HEK293T (cell line): ENCODE results near the gene RASD2.

Source experiments
- CTCF ChIA-PET: fragments of 350-600 bp; formaldehyde crosslinking; extraction: SDS; loops from one replicate; lab custom pipeline; 2021; ENCODE audit warnings: antibody characterized with exemption, inconsistent platforms; lab: Yijun Ruan, JAX
- POLR2A ChIA-PET: fragments of 350-600 bp; formaldehyde crosslinking; extraction: SDS; loops from one replicate; lab custom pipeline; 2020; ENCODE audit warnings: antibody characterized with exemption, inconsistent platforms; lab: Yijun Ruan, JAX
- DNase-seq: peaks from one replicate; pipeline ENCODE4 v3.0.0; 2012; ENCODE audit warnings: mixed read lengths; ENCODE audit errors: extremely low spot score
- ARNT ChIP-seq: fragments of 450-650 bp; IDR thresholded peaks from 2 replicates; pipeline ENCODE4 v1.6.1; 2017; ENCODE audit warnings: mild to moderate bottlenecking
- BHLHE40 ChIP-seq: fragments of 450-650 bp; IDR thresholded peaks from 2 replicates; pipeline ENCODE4 v1.6.1; 2016; ENCODE audit warnings: mild to moderate bottlenecking, moderate library complexity, borderline replicate concordance
- CTBP1 ChIP-seq: fragments of 450-650 bp; IDR thresholded peaks from 2 replicates; pipeline ENCODE4 v1.6.1; 2016; ENCODE audit warnings: borderline replicate concordance
- ELF4 ChIP-seq: fragments of 450-650 bp; IDR thresholded peaks from 2 replicates; pipeline ENCODE4 v1.6.1; 2017; ENCODE audit warnings: antibody characterized with exemption
- FOXA1 ChIP-seq: fragments of 450-650 bp; IDR thresholded peaks from 2 replicates; pipeline ENCODE4 v1.6.1; 2016; ENCODE audit warnings: mild to moderate bottlenecking
- FOXK2 ChIP-seq: fragments of 450-650 bp; IDR thresholded peaks from 2 replicates; pipeline ENCODE4 v1.6.1; 2016; ENCODE audit warnings: mild to moderate bottlenecking
- FOXM1 ChIP-seq: fragments of 450-650 bp; IDR thresholded peaks from 2 replicates; pipeline ENCODE4 v1.6.1; 2017; ENCODE audit warnings: mild to moderate bottlenecking, borderline replicate concordance
- HDGF ChIP-seq: fragments of 450-650 bp; IDR thresholded peaks from 2 replicates; pipeline ENCODE4 v1.6.1; 2017; ENCODE audit warnings: antibody characterized with exemption, borderline replicate concordance
- L3MBTL2 ChIP-seq: fragments of 450-650 bp; conservative IDR thresholded peaks from 2 replicates; pipeline ENCODE4 v1.6.1; 2016; ENCODE audit warnings: mild to moderate bottlenecking
- LEF1 ChIP-seq: fragments of 450-650 bp; IDR thresholded peaks from 2 replicates; pipeline ENCODE4 v1.6.1; 2017; ENCODE audit warnings: mild to moderate bottlenecking, borderline replicate concordance
- NFRKB ChIP-seq: fragments of 450-650 bp; IDR thresholded peaks from 2 replicates; pipeline ENCODE4 v1.6.1; 2016; ENCODE audit warnings: mild to moderate bottlenecking, moderate library complexity
- SP1 ChIP-seq: fragments of 450-650 bp; IDR thresholded peaks from 2 replicates; pipeline ENCODE4 v1.6.1; 2017
- SUZ12 ChIP-seq: fragments of 450-650 bp; IDR thresholded peaks from 2 replicates; pipeline ENCODE4 v1.6.1; 2016; ENCODE audit warnings: mild to moderate bottlenecking
- TARDBP ChIP-seq: fragments of 450-650 bp; IDR thresholded peaks from 2 replicates; pipeline ENCODE4 v1.6.1; 2016
- ZNF384 ChIP-seq: fragments of 450-650 bp; IDR thresholded peaks from 2 replicates; pipeline ENCODE4 v1.6.1; 2016
- TF ChIP-seq, protein P1 (sequence below): fragments of 450-650 bp; IDR thresholded peaks from 2 replicates; pipeline ENCODE4 v1.6.1; 2016

Gene RASD2

GRCh38 chr22:35587447-35587870 is 46.8 kb downstream of the RASD2 start:
- no peak for DNase-seq
- ChIA-PET POLR2A (no interaction called here), CTCF (no interaction called here)
- TF ChIP-seq FOXA1 (no peak), FOXK2 (no peak), HDGF (no peak), ELF4 (no peak), FOXM1 (no peak), L3MBTL2 (no peak), BHLHE40 (no peak), TARDBP (no peak), CTBP1 (no peak), LEF1 (no peak), NFRKB (no peak)

DNA sequence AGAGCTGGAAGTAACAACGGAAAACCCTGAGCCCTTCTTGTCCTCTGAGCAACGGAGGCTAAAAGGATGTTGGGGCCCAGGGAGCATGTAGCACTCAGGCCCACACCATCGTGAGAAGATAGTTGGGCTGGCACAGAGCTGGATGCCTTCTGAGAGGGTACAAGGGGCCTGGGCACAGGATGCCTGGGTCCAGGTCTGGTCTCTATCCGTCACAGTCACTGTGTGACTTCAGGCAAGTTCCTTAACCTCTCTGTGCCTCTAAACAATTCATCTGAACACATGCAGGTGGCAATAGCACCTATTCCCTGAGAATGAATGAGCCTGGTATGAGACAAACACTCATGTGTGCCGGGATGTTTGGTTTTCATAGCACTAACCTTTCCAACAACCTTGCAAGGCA is 47.3 kb downstream of the RASD2 start:
- DNase-seq: no peak
- POLR2A ChIA-PET: no interaction called here
- TF ChIP-seq ZNF384: no peak
- CTCF ChIA-PET: no interaction called here

GRCh38 chr22:35589071-35589755 is 48.6 kb downstream of the RASD2 start:
- CTCF ChIA-PET: no interaction called here
- POLR2A ChIA-PET: no interaction called here
- no peak for DNase-seq
- TF ChIP-seq NFRKB (no peak), TARDBP (no peak), CTBP1 (no peak), BHLHE40 (no peak), LEF1 (no peak), SP1 (no peak), FOXK2 (no peak), ARNT (no peak), FOXA1 (no peak), ELF4 (no peak), FOXM1 (no peak)
- TF ChIP-seq, protein P1, sequence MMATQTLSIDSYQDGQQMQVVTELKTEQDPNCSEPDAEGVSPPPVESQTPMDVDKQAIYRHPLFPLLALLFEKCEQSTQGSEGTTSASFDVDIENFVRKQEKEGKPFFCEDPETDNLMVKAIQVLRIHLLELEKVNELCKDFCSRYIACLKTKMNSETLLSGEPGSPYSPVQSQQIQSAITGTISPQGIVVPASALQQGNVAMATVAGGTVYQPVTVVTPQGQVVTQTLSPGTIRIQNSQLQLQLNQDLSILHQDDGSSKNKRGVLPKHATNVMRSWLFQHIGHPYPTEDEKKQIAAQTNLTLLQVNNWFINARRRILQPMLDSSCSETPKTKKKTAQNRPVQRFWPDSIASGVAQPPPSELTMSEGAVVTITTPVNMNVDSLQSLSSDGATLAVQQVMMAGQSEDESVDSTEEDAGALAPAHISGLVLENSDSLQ: no peak

DNA sequence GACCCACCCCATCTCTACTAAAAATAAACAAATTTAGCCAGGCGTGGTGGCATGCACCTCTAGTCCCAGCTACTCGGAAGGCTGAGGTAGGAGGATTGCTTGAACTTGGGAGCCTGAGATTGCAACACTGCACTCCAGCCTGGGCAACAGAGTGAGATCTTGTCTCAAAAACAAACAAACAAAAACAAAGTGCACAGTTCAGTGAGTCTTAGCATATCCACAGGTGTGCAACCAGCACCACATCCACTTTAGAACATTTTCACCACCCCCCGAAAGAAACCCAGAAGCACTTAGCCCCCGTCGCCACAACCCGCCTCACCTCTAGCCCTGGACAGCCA is 49.1 kb downstream of the RASD2 start:
- DNase-seq: no peak
- no peak for TF ChIP-seq LEF1
- TF ChIP-seq SP1: no peak
- TF ChIP-seq SUZ12: no peak
- TF ChIP-seq ELF4: no peak
- TF ChIP-seq FOXA1: no peak
- no peak for TF ChIP-seq ZNF384
- ChIA-PET CTCF (no interaction called here), POLR2A (no interaction called here)

DNA sequence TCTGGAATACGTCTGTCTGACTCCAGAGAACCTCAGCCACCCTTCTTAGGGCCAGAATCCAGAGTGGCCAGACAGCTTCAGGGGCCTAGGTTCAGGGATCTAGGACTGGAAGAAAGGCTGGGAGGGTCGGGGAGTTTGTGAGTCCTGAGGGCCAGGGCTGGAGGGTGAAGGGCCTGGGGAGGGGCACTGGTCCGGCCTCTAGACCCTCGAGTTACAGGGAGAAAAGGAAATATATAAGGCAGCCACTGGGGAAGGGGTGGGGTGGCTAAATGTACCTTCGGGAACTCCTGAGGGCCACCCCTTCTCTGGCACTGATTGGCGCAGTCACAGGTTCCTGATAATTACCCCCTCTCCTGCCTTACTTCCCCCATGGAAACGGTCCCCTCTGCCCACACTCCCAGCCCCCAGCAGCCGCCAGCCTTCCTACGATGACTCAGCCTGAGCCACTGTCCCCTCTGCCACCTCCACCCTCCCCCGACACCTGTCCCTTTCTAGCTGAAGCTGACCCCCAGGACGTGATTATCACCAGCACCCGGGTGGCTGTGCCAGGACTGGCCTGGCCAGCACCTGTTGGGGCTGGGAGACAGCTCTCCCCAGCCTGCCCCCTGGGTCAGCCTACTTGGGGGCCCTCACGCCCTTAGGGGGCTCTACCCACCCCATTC is 50.1 kb downstream of the RASD2 start:
- POLR2A ChIA-PET: no interaction called here
- no peak for DNase-seq
- CTCF ChIA-PET: no interaction called here
- no peak for TF ChIP-seq ARNT
- no peak for TF ChIP-seq TARDBP
- no peak for TF ChIP-seq L3MBTL2
- TF ChIP-seq NFRKB: no peak
- TF ChIP-seq, protein P1: no peak
- TF ChIP-seq FOXM1: no peak
- no peak for TF ChIP-seq FOXA1
- TF ChIP-seq FOXK2: no peak
- TF ChIP-seq BHLHE40: no peak
- TF ChIP-seq ZNF384: no peak
- TF ChIP-seq LEF1: no peak

DNA sequence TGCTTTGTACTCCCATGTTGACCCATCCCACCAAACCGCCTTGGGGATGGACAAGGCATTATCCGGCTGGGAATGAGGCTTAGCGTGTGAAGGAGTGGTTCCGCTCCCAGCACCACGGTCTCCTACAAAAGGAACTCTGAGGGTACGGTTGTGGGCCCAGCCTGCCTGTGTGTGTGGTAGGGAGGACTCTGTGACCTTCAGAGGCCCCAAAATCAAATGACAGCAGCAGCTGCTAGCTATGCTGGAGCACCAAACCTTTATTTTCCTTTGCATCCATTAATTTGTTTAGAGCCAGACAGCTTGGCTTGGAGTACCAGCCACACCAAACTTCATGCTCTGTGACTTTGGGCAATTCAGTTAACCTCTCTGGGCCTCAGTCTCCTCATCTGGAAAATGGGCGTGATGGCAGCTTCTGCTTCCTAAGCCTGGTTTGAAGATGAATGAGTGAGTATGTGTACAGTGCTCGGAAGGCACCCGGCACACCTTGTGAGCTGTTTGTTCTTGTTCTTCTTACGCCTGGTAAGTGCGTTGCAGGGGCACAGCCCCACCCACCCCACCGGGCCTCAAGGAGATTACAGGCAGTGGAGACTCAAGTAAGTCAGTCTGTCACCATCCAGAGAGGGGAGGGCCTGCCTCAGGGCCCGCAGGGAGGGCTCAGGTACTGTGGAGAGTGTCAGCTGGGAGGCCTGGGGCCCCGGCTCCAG is 51.2 kb downstream of the RASD2 start:
- TF ChIP-seq BHLHE40 (no peak), SP1 (no peak), FOXA1 (no peak), HDGF (no peak), NFRKB (no peak), FOXM1 (no peak), LEF1 (no peak), FOXK2 (no peak), TARDBP (no peak)
- TF ChIP-seq, protein P1: no peak
- DNase-seq: no peak
- CTCF ChIA-PET: no interaction called here
- POLR2A ChIA-PET: no interaction called here
